Keratinocyte (primary cell): Measurements from ENCODE around the gene ERVH48-1. TPM values are rescaled to one million over a fixed set of nuclear protein-coding genes. Genes with fewer than 3 reads are reported as not detected.
"Not testable (repeated sequence)": the region's sequence is repeated elsewhere in the genome, so short reads cannot be mapped to it uniquely, and the experiment has no call there.

ENCODE experiments used
- DNase-seq: peaks from one replicate; pipeline ENCODE4 v3.0.0-alpha.2; 2011; ENCODE audit warnings: low read depth, missing footprints, low spot score
- FAIRE-seq: peaks from 2 replicates; lab custom pipeline; 2011; peaks lifted over from hg19 to GRCh38; lab: Jason Lieb, UNC
- H2AFZ ChIP-seq: 2 replicates; pipeline ENCODE4 v1.6.0; 2012; ENCODE audit warnings: low read length, control low read depth, inconsistent platforms; ENCODE audit not compliant: control insufficient read depth
- H3K27ac ChIP-seq: 2 replicates; pipeline ENCODE4 v1.5.1; 2011; ENCODE audit warnings: low read length; ENCODE audit not compliant: control insufficient read depth, insufficient read depth
- H3K27me3 ChIP-seq: 3 replicates; pipeline ENCODE4 v1.6.0; 2011; ENCODE audit warnings: low read length; ENCODE audit not compliant: control insufficient read depth, insufficient read depth; ENCODE audit errors: extremely low read depth
- H3K36me3 ChIP-seq, 2 experiments: 2 replicates in 1 of 2; 3 replicates in 1 of 2; pipeline ENCODE4 v1.5.1; 2011; ENCODE audit warnings: low read length in 2 of 2, mild to moderate bottlenecking in 1 of 2; ENCODE audit not compliant: control insufficient read depth in 2 of 2, insufficient read depth in 2 of 2; ENCODE audit errors: extremely low read depth in 1 of 2
- H3K4me1 ChIP-seq: 3 replicates; pipeline ENCODE4 v1.5.1; 2011; ENCODE audit warnings: low read length; ENCODE audit not compliant: control insufficient read depth, insufficient read depth; ENCODE audit errors: extremely low read depth
- H3K4me2 ChIP-seq: 3 replicates; pipeline ENCODE4 v1.6.0; 2011; ENCODE audit warnings: low read depth, low read length; ENCODE audit not compliant: control insufficient read depth, insufficient read depth; ENCODE audit errors: extremely low read depth
- H3K4me3 ChIP-seq, 3 experiments: fragments of 200-600 bp in 1 of 3; sonication (generic) in 1 of 3; 2 replicates in 2 of 3; 3 replicates in 1 of 3; pipeline ENCODE4 v1.5.1; 2011 to 2016; ENCODE audit warnings: low read length in 3 of 3, mild to moderate bottlenecking in 3 of 3, control low read depth in 2 of 3, inconsistent platforms in 1 of 3, low read depth in 1 of 3, mixed read lengths in 1 of 3, mixed run types in 1 of 3, moderate library complexity in 1 of 3; ENCODE audit not compliant: control insufficient read depth in 2 of 3, insufficient read depth in 2 of 3; ENCODE audit errors: extremely low read depth in 1 of 3
- H3K79me2 ChIP-seq: 2 replicates; pipeline ENCODE4 v1.6.0; 2012; ENCODE audit warnings: low read length; ENCODE audit not compliant: control insufficient read depth, insufficient read depth
- H3K9ac ChIP-seq: 3 replicates; pipeline ENCODE4 v1.6.0; 2011; ENCODE audit warnings: low read length; ENCODE audit not compliant: control insufficient read depth, insufficient read depth; ENCODE audit errors: extremely low read depth
- H3K9me1 ChIP-seq: 3 replicates; pipeline ENCODE4 v1.6.0; 2011; ENCODE audit warnings: low read length; ENCODE audit not compliant: control insufficient read depth, insufficient read depth; ENCODE audit errors: extremely low read depth
- H3K9me3 ChIP-seq: 2 replicates; pipeline ENCODE4 v1.5.1; 2012; ENCODE audit warnings: low read depth, low read length; ENCODE audit not compliant: control insufficient read depth
- H4K20me1 ChIP-seq: 3 replicates; pipeline ENCODE4 v1.6.0; 2011; ENCODE audit warnings: low read length; ENCODE audit not compliant: control insufficient read depth, insufficient read depth; ENCODE audit errors: extremely low read depth
- CTCF ChIP-seq, 3 experiments: IDR thresholded peaks in 1 of 3; conservative IDR thresholded peaks in 1 of 3; optimal IDR thresholded peaks in 1 of 3; 2 replicates in 2 of 3; 3 replicates in 1 of 3; pipeline versions ENCODE3 to v1.5.1; 2011; ENCODE audit warnings: low read length in 3 of 3, mild to moderate bottlenecking in 3 of 3, moderate library complexity in 2 of 3, control low read depth in 1 of 3, inconsistent platforms in 1 of 3; ENCODE audit not compliant: insufficient read depth in 2 of 3; ENCODE audit errors: extremely low read depth in 1 of 3
- EZH2 ChIP-seq: IDR thresholded peaks from one replicate; pipeline ENCODE4 v1.6.1; 2012; ENCODE audit warnings: inconsistent platforms, mild to moderate bottlenecking, low read length, moderate library complexity
- dilution Hi-C: fragments of 300-500 bp; cut with MboI; formaldehyde crosslinking; loops from one replicate; pipeline ENCODE4 v1.7.0; 2020; ENCODE audit warnings: low sequenced_read_pairs; ENCODE audit not compliant: extremely low pct_ligation_motif_present
- polyA plus RNA-seq, 5 experiments: library from polyadenylated mRNA; depleted of rRNA in 3 of 5; stranded (reverse) in 3 of 5; stranded (forward) in 1 of 5; unstranded in 1 of 5; fragments of >200 nt; gene quantifications; 1 replicate in 1 of 5; 2 replicates in 3 of 5; 3 replicates in 1 of 5; pipeline versions ENCODE4 v1.2.1 to v1.2.3, GENCODE V29; 2011 to 2012; ENCODE audit warnings: missing spikeins in 2 of 5, low read depth in 1 of 5, low replicate concordance in 1 of 5

Gene ERVH48-1
- polyA plus RNA-seq, 1 donor (not counting 4 experiments of a cell fraction or from before 2014, with no cell fraction given) = 0.03 TPM

- Histone ChIP-seq H2AFZ (no peak overlapping the region), H3K9me1 (no peaks in the 10 kb centered on the region), H3K79me2 (no peaks in the 10 kb centered on the region), H3K4me2 (no peak overlapping the region), H3K4me3 (no peak overlapping the region), H3K27me3 (no peaks in the 10 kb centered on the region), H3K4me1 (peaks cover 20% of the 10 kb centered on the region), H3K36me3 (no peaks in the 10 kb centered on the region), H3K9ac (no peak overlapping the region), H4K20me1 (no peaks in the 10 kb centered on the region), H3K9me3 (no peaks in the 10 kb centered on the region), H3K27ac (no peak overlapping the region)
- no peak for DNase-seq
- TF ChIP-seq EZH2 = no peak
- TF ChIP-seq CTCF (optimal IDR thresholded peaks at IDR 0.05 in 1 of 3, IDR thresholded peaks at IDR 0.05 in 1 of 3, conservative IDR thresholded peaks at IDR 0.05 in 1 of 3; ENCODE audit: extremely low read depth in 1 of 3, insufficient read depth in 2 of 3, low read length in 3 of 3) = no peak
- no peak for FAIRE-seq
- dilution Hi-C loops = no loop called here
These were observed 34.3 kb upstream of the ERVH48-1 start for GRCh38 chr21:42959728-42960127.

GRCh38 chr21:42958122-42958521, 32.7 kb upstream of the ERVH48-1 start:
- dilution Hi-C loops, H4K20me1 ChIP-seq, H3K9me3 ChIP-seq, DNase-seq, H2AFZ ChIP-seq, H3K4me2 ChIP-seq, H3K36me3 ChIP-seq, H3K4me3 ChIP-seq, H3K9me1 ChIP-seq, H3K27ac ChIP-seq, H3K9ac ChIP-seq, FAIRE-seq, H3K79me2 ChIP-seq, H3K27me3 ChIP-seq: not testable (repeated sequence)
- H3K4me1 ChIP-seq = peaks cover 24% of the 10 kb centered on the region
